WTC11 (cell line): ENCODE data around the gene TMEM11. TPM values are rescaled to one million over a fixed set of nuclear protein-coding genes. Genes with fewer than 3 reads are reported as not detected.
A peak's percentile ranks its signal among the peaks of the same experiment; 100 is the strongest.

Experiments used
- ATAC-seq: fragments of 200-7000 bp; cut with Tn5 transposase; 2 replicates; pipeline ENCODE4 v1.10.0; 2021; ENCODE audit warnings: mild to moderate bottlenecking, moderate library complexity
- CTCF ChIA-PET: fragments of 300-600 bp; sonication (Branson Sonifier 250); formaldehyde crosslinking; loops from one replicate; lab custom pipeline; 2021; ENCODE audit warnings: antibody characterized with exemption; lab: Charles Lee
- POLR2A ChIA-PET: fragments of 350-600 bp; sonication (Branson Sonifier 250); formaldehyde crosslinking; loops from one replicate; lab custom pipeline; 2021; ENCODE audit warnings: antibody characterized with exemption; lab: Charles Lee
- DNase-seq: peaks from one replicate; pipeline ENCODE4 v3.0.0; 2021; ENCODE audit warnings: low spot score
- H3K27ac Mint-ChIP-seq: 2 replicates; pipeline ENCODE4 v1.8.0; 2021; ENCODE audit warnings: mixed read lengths
- H3K27me3 Mint-ChIP-seq: 2 replicates; pipeline ENCODE4 v1.8.0; 2021; ENCODE audit warnings: low read depth, mild to moderate bottlenecking, moderate library complexity, mixed read lengths
- H3K36me3 Mint-ChIP-seq: 2 replicates; pipeline ENCODE4 v1.8.0; 2021; ENCODE audit warnings: mixed read lengths
- H3K4me1 Mint-ChIP-seq: 2 replicates; pipeline ENCODE4 v1.8.0; 2022; ENCODE audit warnings: mixed read lengths
- H3K4me3 Mint-ChIP-seq: 2 replicates; pipeline ENCODE4 v1.8.0; 2021; ENCODE audit warnings: mild to moderate bottlenecking, moderate library complexity, mixed read lengths
- H3K9me3 Mint-ChIP-seq: 2 replicates; pipeline ENCODE4 v1.8.0; 2021; ENCODE audit warnings: mixed read lengths
- ATF6 ChIP-seq: sonication (generic); formaldehyde crosslinking; IDR thresholded peaks from 2 replicates; pipeline ENCODE4 v1.8.1; 2023; ENCODE audit warnings: mild to moderate bottlenecking, missing genetic modification reagents
- FOXJ3 ChIP-seq: sonication (generic); formaldehyde crosslinking; IDR thresholded peaks from 2 replicates; pipeline ENCODE4 v1.9.0; 2021; ENCODE audit warnings: missing genetic modification reagents, mild to moderate bottlenecking, borderline replicate concordance
- MXD4 ChIP-seq: fragments of 250-450 bp; sonication (Bioruptor Pico); IDR thresholded peaks from 2 replicates; pipeline ENCODE4 v1.8.0; 2021; ENCODE audit warnings: mild to moderate bottlenecking, moderate library complexity, borderline replicate concordance
- NFYB ChIP-seq: sonication (generic); formaldehyde crosslinking; conservative IDR thresholded peaks from 2 replicates; pipeline ENCODE4 v1.8.0; 2022; ENCODE audit warnings: low read depth, missing genetic modification reagents
- NR2C2 ChIP-seq: sonication (generic); formaldehyde crosslinking; IDR thresholded peaks from 2 replicates; pipeline ENCODE4 v1.8.0; 2022; ENCODE audit warnings: mild to moderate bottlenecking, missing genetic modification reagents
- PRRX2 ChIP-seq: fragments of 250-450 bp; sonication (Bioruptor Pico); IDR thresholded peaks from 2 replicates; pipeline ENCODE4 v1.8.0; 2021; ENCODE audit warnings: mild to moderate bottlenecking
- RELA ChIP-seq: sonication (generic); formaldehyde crosslinking; IDR thresholded peaks from 2 replicates; pipeline ENCODE4 v1.8.1; 2022; ENCODE audit warnings: missing genetic modification reagents, mild to moderate bottlenecking, borderline replicate concordance
- TCF7 ChIP-seq: sonication (generic); formaldehyde crosslinking; IDR thresholded peaks from 2 replicates; pipeline ENCODE4 v1.8.0; 2022; ENCODE audit warnings: mild to moderate bottlenecking, low read depth, missing genetic modification reagents, moderate library complexity
- ZBTB43 ChIP-seq: sonication (generic); formaldehyde crosslinking; IDR thresholded peaks from 2 replicates; pipeline ENCODE4 v1.8.1; 2023; ENCODE audit warnings: mild to moderate bottlenecking, missing genetic modification reagents
- ZNF425 ChIP-seq: fragments of 250-450 bp; sonication (Bioruptor Pico); conservative IDR thresholded peaks from 2 replicates; pipeline ENCODE4 v1.9.0; 2021; ENCODE audit warnings: mild to moderate bottlenecking
- total RNA-seq: library from RNA; stranded (reverse); gene quantifications from 3 replicates; pipeline ENCODE4 v1.2.3, GENCODE V29; 2021
- TF ChIP-seq, protein P1 (sequence below): fragments of 250-450 bp; sonication (Bioruptor Pico); IDR thresholded peaks from 2 replicates; pipeline ENCODE4 v1.9.0; 2021; ENCODE audit warnings: mild to moderate bottlenecking
- TF ChIP-seq, protein P2 (sequence below): sonication (generic); formaldehyde crosslinking; IDR thresholded peaks from 2 replicates; pipeline ENCODE4 v1.8.0; 2022; ENCODE audit warnings: mild to moderate bottlenecking, missing genetic modification reagents
- TF ChIP-seq, protein P3 (sequence below): sonication (generic); formaldehyde crosslinking; IDR thresholded peaks from 2 replicates; pipeline ENCODE4 v1.8.0; 2022; ENCODE audit warnings: mild to moderate bottlenecking, missing genetic modification reagents

Gene TMEM11
- total RNA-seq, 1 experiment from 2014 or later = 37.0 TPM

DNA sequence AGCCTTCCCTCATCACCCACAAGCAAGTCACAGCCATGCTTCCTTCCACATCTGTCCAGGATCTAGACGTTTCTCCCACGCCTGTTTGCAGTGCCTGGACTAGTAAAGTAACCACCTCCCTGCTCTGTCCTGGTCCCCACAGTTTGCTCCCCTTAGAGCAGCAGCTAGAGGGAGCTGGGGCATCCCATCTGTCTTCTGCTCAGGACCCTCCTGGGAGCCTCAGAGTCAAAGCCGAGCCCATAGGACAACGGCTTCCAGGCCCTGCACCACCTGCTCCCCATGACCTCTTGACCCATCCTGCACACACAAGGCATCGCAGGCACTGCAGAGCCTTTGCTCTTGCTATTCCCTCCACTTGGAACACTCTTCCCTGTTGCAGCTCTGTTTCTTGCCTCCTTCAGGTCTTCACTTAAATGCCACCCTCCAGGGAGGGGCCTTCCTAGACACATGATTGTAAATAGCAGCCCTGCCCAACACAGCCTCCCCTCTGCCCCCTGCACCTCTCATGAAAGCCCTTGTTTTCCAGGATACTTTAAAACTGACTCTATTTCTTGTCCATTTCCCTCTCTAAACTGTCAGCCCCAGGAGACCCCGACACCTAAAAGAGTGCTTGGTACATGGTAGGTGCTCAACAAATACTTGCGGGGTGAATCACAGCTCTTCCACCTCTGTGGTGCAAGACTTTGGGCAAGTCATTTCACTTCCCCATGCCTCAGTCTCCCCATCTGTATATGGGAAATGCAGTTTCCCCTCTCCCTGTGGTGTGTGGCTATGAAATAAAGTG is 36.2 kb upstream of the TMEM11 start:
- ChIA-PET CTCF (interaction anchor here (0.6 to 2.4 kb wide), 6 partner anchors 10 to 200 kb away, joined by 3 to 17 read pairs (median 3); no protein-coding TSS in a partner anchor), POLR2A (interaction anchor here (0.5 kb wide), 1 partner anchor 274 kb away, joined by 3 read pairs; no protein-coding TSS in a partner anchor)
- Mint-ChIP-seq H3K27me3 (peaks cover 8% of the 10 kb centered on the region; the same call in 1 of the 2 replicates), H3K4me1 (peaks cover 16% of the 10 kb centered on the region), H3K9me3 (no peaks in the 10 kb centered on the region; the same call in 1 of the 2 replicates), H3K36me3 (no peaks in the 10 kb centered on the region)
- peak; percentile 35 for ATAC-seq
- no peak for DNase-seq
- TF ChIP-seq MXD4 (CRISPR knock-in tag) (no peak), FOXJ3 (CRISPR knock-in tag) (no peak), RELA (CRISPR knock-in tag) (no peak), ZBTB43 (CRISPR knock-in tag) (no peak), TCF7 (CRISPR knock-in tag) (no peak), ATF6 (CRISPR knock-in tag) (no peak), PRRX2 (CRISPR knock-in tag) (no peak), ZNF425 (CRISPR knock-in tag) (no peak), NFYB (CRISPR knock-in tag) (no peak), NR2C2 (CRISPR knock-in tag) (no peak)
- TF ChIP-seq, protein P1, sequence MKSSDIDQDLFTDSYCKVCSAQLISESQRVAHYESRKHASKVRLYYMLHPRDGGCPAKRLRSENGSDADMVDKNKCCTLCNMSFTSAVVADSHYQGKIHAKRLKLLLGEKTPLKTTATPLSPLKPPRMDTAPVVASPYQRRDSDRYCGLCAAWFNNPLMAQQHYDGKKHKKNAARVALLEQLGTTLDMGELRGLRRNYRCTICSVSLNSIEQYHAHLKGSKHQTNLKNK = no peak
- TF ChIP-seq, protein P2, sequence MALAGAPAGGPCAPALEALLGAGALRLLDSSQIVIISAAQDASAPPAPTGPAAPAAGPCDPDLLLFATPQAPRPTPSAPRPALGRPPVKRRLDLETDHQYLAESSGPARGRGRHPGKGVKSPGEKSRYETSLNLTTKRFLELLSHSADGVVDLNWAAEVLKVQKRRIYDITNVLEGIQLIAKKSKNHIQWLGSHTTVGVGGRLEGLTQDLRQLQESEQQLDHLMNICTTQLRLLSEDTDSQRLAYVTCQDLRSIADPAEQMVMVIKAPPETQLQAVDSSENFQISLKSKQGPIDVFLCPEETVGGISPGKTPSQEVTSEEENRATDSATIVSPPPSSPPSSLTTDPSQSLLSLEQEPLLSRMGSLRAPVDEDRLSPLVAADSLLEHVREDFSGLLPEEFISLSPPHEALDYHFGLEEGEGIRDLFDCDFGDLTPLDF = no peak
- TF ChIP-seq, all 79 proteins: peak for 0
- Mint-ChIP-seq H3K4me3 (no peak overlapping the region), H3K27ac (no peak overlapping the region)

GRCh38 chr17:21249086-21249795 is 35.3 kb upstream of the TMEM11 start:
- H3K27me3 Mint-ChIP-seq = peaks cover 4% of the 10 kb centered on the region; the same call in 1 of the 2 replicates
- no peak overlapping the region for H3K4me3 Mint-ChIP-seq
- POLR2A ChIA-PET = interaction anchor here (0.5 kb wide), 1 partner anchor 273 kb away, joined by 3 read pairs; no protein-coding TSS in a partner anchor
- DNase-seq (no peak), ATAC-seq (no peak)
- no peaks in the 10 kb centered on the region for H3K9me3 Mint-ChIP-seq
- H3K27ac Mint-ChIP-seq = no peak overlapping the region
- TF ChIP-seq, protein P3, sequence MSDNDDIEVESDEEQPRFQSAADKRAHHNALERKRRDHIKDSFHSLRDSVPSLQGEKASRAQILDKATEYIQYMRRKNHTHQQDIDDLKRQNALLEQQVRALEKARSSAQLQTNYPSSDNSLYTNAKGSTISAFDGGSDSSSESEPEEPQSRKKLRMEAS (CRISPR knock-in tag) = no peak
- H3K36me3 Mint-ChIP-seq = no peaks in the 10 kb centered on the region
- CTCF ChIA-PET = interaction anchor here (0.6 to 2.4 kb wide), 5 partner anchors 9 to 206 kb away, joined by 3 to 17 read pairs (median 4); partner anchors contain the start of gene USP22
- peaks cover 13% of the 10 kb centered on the region for H3K4me1 Mint-ChIP-seq
